ENCODE results near the gene HAS3. TPM values are rescaled to one million over a fixed set of nuclear protein-coding genes. Genes with fewer than 3 reads are reported as not detected.
"Not testable (repeated sequence)": the region's sequence is repeated elsewhere in the genome, so short reads cannot be mapped to it uniquely, and the experiment has no call there.

HAS3 gene
- total RNA-seq, 2 donors from 2014 or later = 5.1 to 19.9 TPM

DNA sequence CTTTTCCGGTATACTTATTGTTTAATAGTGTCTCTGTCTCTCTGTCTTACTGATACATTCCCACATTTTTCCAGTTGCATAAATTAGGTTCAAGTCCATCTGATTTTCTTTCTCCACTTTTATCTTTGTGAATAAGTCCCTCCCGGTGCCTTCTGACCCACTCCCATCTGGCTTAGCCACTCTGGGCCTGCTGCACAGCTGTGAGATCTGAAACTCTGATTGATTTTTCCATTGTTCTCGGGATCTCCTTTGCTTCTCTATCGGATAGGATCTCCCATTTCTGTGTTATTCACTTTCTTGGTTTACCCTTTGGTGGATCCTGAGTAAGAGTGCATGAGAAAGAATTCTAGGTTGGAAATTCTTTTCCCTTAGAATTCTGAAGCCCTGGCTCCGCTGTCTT lies 35.6 kb downstream of the HAS3 start:
- Histone ChIP-seq H3K36me3 (no peaks in the 10 kb centered on the region), H3K27ac (no peak overlapping the region), H3K9me3 (no peaks in the 10 kb centered on the region), H3K27me3 (no peaks in the 10 kb centered on the region), H3K4me1 (no peaks in the 10 kb centered on the region), H3K9ac (ENCODE audit: low read depth in 2 of 2, low read length in 2 of 2) (no peak overlapping the region), H3K4me3 (no peak overlapping the region)
- TF ChIP-seq, protein P1, sequence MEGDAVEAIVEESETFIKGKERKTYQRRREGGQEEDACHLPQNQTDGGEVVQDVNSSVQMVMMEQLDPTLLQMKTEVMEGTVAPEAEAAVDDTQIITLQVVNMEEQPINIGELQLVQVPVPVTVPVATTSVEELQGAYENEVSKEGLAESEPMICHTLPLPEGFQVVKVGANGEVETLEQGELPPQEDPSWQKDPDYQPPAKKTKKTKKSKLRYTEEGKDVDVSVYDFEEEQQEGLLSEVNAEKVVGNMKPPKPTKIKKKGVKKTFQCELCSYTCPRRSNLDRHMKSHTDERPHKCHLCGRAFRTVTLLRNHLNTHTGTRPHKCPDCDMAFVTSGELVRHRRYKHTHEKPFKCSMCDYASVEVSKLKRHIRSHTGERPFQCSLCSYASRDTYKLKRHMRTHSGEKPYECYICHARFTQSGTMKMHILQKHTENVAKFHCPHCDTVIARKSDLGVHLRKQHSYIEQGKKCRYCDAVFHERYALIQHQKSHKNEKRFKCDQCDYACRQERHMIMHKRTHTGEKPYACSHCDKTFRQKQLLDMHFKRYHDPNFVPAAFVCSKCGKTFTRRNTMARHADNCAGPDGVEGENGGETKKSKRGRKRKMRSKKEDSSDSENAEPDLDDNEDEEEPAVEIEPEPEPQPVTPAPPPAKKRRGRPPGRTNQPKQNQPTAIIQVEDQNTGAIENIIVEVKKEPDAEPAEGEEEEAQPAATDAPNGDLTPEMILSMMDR (IDR thresholded peaks at IDR 0.05) = no peak
- intact Hi-C loops (cut with DNase I) = no loop called here
- DNase-seq = no peak

DNA sequence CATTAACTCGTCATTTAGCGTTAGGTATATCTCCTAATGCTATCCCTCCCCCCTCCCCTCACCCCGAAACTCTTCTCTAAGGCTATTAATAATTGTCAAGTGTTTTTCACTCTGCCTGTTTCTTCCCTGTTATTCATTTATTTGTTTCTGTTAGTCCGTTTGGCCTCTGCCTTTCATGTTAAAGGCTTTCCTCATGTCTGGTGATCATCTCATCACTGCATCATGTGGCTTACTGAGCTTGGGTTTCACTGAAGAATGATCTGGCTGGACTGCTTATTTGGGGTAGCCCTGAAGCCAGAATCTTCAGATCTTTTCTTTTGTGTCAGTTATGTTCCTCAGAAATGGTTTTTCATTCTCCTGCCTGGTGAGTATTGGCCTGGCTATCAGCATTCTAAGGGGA lies 36.5 kb downstream of the HAS3 start:
- Histone ChIP-seq H3K4me3 (no peak overlapping the region), H3K9me3 (no peaks in the 10 kb centered on the region), H3K27ac (no peak overlapping the region), H3K36me3 (no peaks in the 10 kb centered on the region), H3K27me3 (no peaks in the 10 kb centered on the region), H3K4me1 (no peaks in the 10 kb centered on the region), H3K9ac (ENCODE audit: low read depth in 2 of 2, low read length in 2 of 2) (no peak overlapping the region)
- intact Hi-C loops (cut with DNase I) = no loop called here
- DNase-seq = no peak
- TF ChIP-seq, protein P1 (IDR thresholded peaks at IDR 0.05) = no peak

DNA sequence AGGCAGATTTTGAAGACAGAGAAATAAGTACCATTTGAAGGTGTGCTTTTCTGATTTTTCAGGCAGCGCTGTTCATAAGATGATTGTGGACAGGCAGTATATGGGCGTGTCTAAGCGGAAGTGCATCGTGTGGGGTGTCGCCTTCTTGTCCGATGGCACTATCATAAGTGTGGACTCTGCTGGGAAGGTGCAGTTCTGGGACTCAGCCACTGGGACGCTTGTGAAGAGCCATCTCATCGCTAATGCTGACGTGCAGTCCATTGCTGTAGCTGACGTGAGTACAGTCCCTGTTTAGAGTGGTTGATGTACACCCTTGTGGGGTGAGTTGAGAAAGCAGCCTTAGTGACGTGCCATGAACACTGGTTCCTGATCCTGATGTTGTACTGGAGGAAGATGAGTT lies 37.7 kb downstream of the HAS3 start:
- Histone ChIP-seq H3K9ac (ENCODE audit: low read depth in 2 of 2, low read length in 2 of 2) (peak overlapping the region in 1 of 2 donors; percentile 1), H3K4me1 (no peaks in the 10 kb centered on the region), H3K4me3 (no peak overlapping the region), H3K27me3 (no peaks in the 10 kb centered on the region), H3K27ac (no peak overlapping the region), H3K36me3 (no peaks in the 10 kb centered on the region), H3K9me3 (no peaks in the 10 kb centered on the region)
- TF ChIP-seq, protein P1 (IDR thresholded peaks at IDR 0.05) = peak; percentile 12
- intact Hi-C loops (cut with DNase I) = no loop called here
- DNase-seq = peak; percentile 45

DNA sequence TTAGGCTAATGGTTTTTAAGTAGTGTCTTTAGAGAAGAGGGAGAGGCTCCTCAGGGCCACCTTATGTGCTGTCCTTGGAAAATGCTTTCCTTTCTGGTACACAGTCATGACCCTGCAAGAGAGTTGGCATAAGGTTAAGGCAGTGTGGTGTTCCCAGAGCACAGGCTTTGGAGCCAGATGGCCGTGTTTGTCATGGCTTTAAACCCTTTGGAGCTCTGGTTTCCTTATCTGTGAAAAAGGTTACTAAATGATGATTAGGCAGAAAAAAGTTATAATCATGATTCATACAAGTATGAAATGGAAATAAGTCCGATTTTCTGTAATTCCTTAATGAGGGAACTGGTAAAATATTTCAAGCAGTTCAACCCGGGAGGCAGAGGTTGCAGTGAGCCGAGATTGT lies 40.2 kb downstream of the HAS3 start:
- no peak for DNase-seq
- Histone ChIP-seq H3K4me3 (no peak overlapping the region), H3K9me3 (no peaks in the 10 kb centered on the region), H3K27ac (no peak overlapping the region), H3K9ac (ENCODE audit: low read depth in 2 of 2, low read length in 2 of 2) (no peak overlapping the region), H3K27me3 (no peaks in the 10 kb centered on the region), H3K36me3 (no peaks in the 10 kb centered on the region), H3K4me1 (no peaks in the 10 kb centered on the region)
- TF ChIP-seq, protein P1 (IDR thresholded peaks at IDR 0.05) = no peak
- intact Hi-C loops (cut with DNase I) = no loop called here

DNA sequence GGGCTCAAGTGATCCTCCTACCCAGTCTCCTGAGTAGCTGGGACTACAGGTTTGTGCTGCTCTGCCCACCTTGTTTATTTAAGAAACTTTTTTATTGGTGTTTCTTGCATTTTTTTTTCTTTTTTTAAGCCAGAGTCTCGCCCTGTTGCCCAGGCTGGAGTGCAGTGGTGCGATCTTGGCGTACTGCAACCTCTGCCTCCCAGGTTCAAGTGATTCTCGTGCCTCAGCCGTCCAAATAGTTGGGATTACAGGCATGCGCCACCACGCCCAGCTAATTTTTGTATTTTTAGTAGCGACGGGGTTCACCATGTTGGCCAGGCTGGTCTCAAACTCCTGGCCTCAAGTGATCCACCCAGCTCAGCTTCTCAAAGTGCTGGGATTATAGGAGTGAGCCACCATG lies 44.2 kb downstream of the HAS3 start:
- not testable (repeated sequence) for H3K4me3 ChIP-seq; H3K4me1 ChIP-seq; H3K27me3 ChIP-seq; H3K27ac ChIP-seq; H3K36me3 ChIP-seq; H3K9me3 ChIP-seq; H3K9ac ChIP-seq (ENCODE audit: low read depth in 2 of 2, low read length in 2 of 2); DNase-seq
- intact Hi-C loops (cut with DNase I) = loop anchor here (2.0 kb wide), 1 partner anchor 139 kb away; no protein-coding TSS in a partner anchor

DNA sequence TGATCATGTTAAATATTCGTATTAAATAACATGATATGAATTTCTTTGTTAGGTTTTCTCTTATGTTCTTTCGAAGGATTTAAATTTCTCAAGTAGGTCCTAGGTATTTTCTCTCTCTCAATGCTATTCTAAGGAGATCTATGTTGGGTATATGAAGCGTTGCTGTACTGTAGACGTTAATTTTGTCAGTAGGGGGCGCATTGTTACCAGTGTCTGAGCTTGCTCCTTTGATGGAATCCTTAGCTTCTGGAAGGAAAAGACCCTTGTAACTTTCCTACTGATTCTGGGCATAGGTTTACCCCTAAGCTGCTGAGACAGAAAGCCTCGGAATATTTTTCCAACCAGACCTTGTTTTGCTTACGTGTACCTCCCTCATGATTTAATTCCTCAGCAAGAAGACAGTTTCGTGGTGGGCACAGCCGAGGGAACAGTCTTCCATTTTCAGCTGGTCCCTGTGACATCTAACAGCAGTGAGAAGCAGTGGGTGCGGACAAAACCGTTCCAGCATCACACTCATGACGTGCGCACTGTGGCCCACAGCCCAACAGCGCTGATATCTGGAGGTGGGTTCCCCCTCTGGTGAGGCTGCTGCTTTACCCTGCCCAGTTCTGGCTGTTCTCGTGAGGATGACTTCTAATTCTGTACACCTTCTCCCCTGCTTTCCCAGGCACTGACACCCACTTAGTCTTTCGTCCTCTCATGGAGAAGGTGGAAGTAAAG lies 44.9 kb downstream of the HAS3 start:
- no peak overlapping the region for H3K4me3 ChIP-seq
- peak; percentile 74 for DNase-seq
- no peaks in the 10 kb centered on the region for H3K4me1 ChIP-seq
- no peaks in the 10 kb centered on the region for H3K9me3 ChIP-seq
- no peaks in the 10 kb centered on the region for H3K36me3 ChIP-seq
- intact Hi-C loops (cut with DNase I) = loop anchor here (2.0 kb wide), 1 partner anchor 138 kb away; no protein-coding TSS in a partner anchor
- no peak overlapping the region for H3K9ac ChIP-seq (ENCODE audit: low read depth in 2 of 2, low read length in 2 of 2)
- H3K27ac ChIP-seq = no peak overlapping the region
- H3K27me3 ChIP-seq = no peaks in the 10 kb centered on the region
- TF ChIP-seq, protein P1 (IDR thresholded peaks at IDR 0.05) = peak; percentile 79

Measured in colonic mucosa (tissue), 4 donors.